ENCODE measurements around the gene MBLAC1.

The MBLAC1 gene

GRCh38 chr7:100126931-100127865, at the start of gene MBLAC1:
MBLAC1 (plus strand) TSS chr7:100126967; CDS start chr7:100127396, 429 bp downstream.
- peak; percentile 79 for DNase-seq (ENCODE audit: low read depth, low spot score)

GRCh38 chr7:100077205-100077604, 49.6 kb upstream of the MBLAC1 start:
- DNase-seq (ENCODE audit: low read depth, low spot score): no peak

GRCh38 chr7:100079024-100079560, 47.7 kb upstream of the MBLAC1 start:
- no peak for DNase-seq (ENCODE audit: low read depth, low spot score)

- DNase-seq (ENCODE audit: low read depth, low spot score): no peak
These were observed 45.7 kb upstream of the MBLAC1 start for GRCh38 chr7:100080907-100081534.

- DNase-seq (ENCODE audit: low read depth, low spot score): peak; percentile 96
These were observed 45.1 kb upstream of the MBLAC1 start, which contains the start of gene ZNF3 for GRCh38 chr7:100081535-100082102. ZNF3 (minus strand) TSS chr7:100081723; CDS start chr7:100077357, 4,366 bp downstream.

- no peak for DNase-seq (ENCODE audit: low read depth, low spot score)
These were observed 43.8 kb upstream of the MBLAC1 start for GRCh38 chr7:100082978-100083377.

GRCh38 chr7:100085515-100085914, 41.3 kb upstream of the MBLAC1 start:
- no peak for DNase-seq (ENCODE audit: low read depth, low spot score)

GRCh38 chr7:100087055-100087750, 39.6 kb upstream of the MBLAC1 start:
- no peak for DNase-seq (ENCODE audit: low read depth, low spot score)

GRCh38 chr7:100088095-100088620, 38.6 kb upstream of the MBLAC1 start:
- DNase-seq (ENCODE audit: low read depth, low spot score): no peak

- DNase-seq (ENCODE audit: low read depth, low spot score): no peak
These were observed 37.9 kb upstream of the MBLAC1 start, which contains the start of gene COPS6 for GRCh38 chr7:100088621-100089457. COPS6 (plus strand) TSS chr7:100088969; CDS start chr7:100088991, 22 bp downstream.

- DNase-seq (ENCODE audit: low read depth, low spot score): no peak
These were observed 37.1 kb upstream of the MBLAC1 start for GRCh38 chr7:100089458-100090196.

GRCh38 chr7:100090527-100091410, 36.0 kb upstream of the MBLAC1 start:
- DNase-seq (ENCODE audit: low read depth, low spot score): no peak

- no peak for DNase-seq (ENCODE audit: low read depth, low spot score)
These were observed 35.2 kb upstream of the MBLAC1 start for GRCh38 chr7:100091411-100092181.

- DNase-seq (ENCODE audit: low read depth, low spot score): no peak
These were observed 33.7 kb upstream of the MBLAC1 start for GRCh38 chr7:100093054-100093453.

- no peak for DNase-seq (ENCODE audit: low read depth, low spot score)
These were observed 33.3 kb upstream of the MBLAC1 start for GRCh38 chr7:100093498-100093897.

GRCh38 chr7:100093925-100094486, 32.8 kb upstream of the MBLAC1 start:
- DNase-seq (ENCODE audit: low read depth, low spot score): no peak

GRCh38 chr7:100095289-100095688, 31.5 kb upstream of the MBLAC1 start:
- DNase-seq (ENCODE audit: low read depth, low spot score): no peak

Measured in smooth muscle cell of the brain vasculature (primary cell).